Retinal pigment epithelial cell (primary cell): ENCODE data around the gene DLGAP5.

Experiments
- DNase-seq: peaks from one replicate; pipeline ENCODE4 v3.0.0-alpha.2; 2010; ENCODE audit warnings: low read depth
- H3K4me3 ChIP-seq: 2 replicates; pipeline ENCODE4 v1.5.1; 2011; ENCODE audit warnings: mild to moderate bottlenecking, low read length, control low read depth, moderate library complexity
- TF ChIP-seq, protein P1 (sequence below): conservative IDR thresholded peaks from 2 replicates; pipeline ENCODE4 v1.5.1; 2011; ENCODE audit warnings: low read depth, low read length, control low read depth, inconsistent platforms

DLGAP5 gene

DNA sequence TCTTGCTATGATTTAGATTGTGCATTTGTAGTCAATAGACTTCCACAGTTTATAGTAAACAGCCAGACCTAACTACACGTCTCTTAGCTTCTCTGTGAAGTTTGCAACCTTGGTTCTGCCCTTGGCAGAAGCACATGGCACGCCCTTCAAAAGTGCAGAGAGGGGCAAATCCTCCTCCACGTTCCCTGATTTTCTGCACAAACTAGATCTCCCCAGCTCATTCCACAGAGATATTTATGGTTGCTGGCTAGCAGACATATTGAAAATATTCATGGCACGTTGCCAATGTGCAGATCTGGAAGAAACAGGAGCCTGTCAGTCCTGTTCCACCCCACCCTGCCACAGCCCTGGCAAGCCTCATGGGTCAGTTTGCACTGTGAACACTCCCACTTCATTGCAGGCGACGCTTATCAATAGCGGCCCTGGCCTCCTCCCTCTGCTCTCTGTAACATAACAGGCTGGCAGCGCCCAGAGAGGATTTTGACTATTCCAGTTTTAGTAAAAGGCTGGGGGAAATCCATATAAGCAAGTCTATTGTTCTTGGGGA, 68.9 kb downstream of the DLGAP5 start:
- no peak overlapping the region for H3K4me3 ChIP-seq
- TF ChIP-seq, protein P1, sequence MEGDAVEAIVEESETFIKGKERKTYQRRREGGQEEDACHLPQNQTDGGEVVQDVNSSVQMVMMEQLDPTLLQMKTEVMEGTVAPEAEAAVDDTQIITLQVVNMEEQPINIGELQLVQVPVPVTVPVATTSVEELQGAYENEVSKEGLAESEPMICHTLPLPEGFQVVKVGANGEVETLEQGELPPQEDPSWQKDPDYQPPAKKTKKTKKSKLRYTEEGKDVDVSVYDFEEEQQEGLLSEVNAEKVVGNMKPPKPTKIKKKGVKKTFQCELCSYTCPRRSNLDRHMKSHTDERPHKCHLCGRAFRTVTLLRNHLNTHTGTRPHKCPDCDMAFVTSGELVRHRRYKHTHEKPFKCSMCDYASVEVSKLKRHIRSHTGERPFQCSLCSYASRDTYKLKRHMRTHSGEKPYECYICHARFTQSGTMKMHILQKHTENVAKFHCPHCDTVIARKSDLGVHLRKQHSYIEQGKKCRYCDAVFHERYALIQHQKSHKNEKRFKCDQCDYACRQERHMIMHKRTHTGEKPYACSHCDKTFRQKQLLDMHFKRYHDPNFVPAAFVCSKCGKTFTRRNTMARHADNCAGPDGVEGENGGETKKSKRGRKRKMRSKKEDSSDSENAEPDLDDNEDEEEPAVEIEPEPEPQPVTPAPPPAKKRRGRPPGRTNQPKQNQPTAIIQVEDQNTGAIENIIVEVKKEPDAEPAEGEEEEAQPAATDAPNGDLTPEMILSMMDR: no peak
- no peak for DNase-seq

DNA sequence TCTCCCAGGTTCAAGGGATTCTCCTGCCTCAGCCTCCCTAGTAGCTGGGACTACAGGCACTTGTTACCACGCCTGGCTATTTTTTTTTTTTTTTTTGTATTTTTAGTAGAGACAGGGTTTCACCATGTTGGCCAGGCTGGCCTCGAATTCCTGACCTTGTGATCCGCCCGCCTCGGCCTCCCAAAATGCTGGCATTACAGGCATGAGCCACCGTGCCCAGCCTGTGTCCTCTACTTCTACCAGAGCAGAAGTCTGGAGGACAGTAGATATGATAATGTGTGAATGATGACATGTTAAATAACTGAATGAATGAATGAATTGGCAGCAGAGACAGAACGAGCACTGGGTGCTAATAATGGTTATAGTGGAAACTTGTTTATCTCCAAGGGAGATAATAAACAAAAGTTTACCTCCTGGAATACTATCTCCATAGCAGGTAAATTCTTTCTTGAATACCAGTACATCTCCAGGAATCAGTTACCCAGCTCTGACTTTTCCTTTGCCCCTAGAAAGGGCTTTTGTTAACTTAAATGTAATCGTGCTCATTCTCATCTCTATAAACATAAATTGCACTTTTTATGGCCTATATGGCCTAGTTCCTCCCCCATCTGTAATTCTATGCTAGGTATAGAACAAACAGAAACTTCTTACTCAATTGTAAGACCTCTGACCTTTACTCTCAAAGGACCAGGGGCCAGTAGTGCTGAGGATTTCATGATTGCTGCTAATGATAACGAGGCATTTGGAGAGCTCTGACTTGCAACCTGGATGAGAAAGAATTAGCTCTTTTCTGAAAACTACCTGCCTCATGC, 69.6 kb downstream of the DLGAP5 start:
- no peak for DNase-seq
- no peak overlapping the region for H3K4me3 ChIP-seq
- TF ChIP-seq, protein P1: no peak

DNA sequence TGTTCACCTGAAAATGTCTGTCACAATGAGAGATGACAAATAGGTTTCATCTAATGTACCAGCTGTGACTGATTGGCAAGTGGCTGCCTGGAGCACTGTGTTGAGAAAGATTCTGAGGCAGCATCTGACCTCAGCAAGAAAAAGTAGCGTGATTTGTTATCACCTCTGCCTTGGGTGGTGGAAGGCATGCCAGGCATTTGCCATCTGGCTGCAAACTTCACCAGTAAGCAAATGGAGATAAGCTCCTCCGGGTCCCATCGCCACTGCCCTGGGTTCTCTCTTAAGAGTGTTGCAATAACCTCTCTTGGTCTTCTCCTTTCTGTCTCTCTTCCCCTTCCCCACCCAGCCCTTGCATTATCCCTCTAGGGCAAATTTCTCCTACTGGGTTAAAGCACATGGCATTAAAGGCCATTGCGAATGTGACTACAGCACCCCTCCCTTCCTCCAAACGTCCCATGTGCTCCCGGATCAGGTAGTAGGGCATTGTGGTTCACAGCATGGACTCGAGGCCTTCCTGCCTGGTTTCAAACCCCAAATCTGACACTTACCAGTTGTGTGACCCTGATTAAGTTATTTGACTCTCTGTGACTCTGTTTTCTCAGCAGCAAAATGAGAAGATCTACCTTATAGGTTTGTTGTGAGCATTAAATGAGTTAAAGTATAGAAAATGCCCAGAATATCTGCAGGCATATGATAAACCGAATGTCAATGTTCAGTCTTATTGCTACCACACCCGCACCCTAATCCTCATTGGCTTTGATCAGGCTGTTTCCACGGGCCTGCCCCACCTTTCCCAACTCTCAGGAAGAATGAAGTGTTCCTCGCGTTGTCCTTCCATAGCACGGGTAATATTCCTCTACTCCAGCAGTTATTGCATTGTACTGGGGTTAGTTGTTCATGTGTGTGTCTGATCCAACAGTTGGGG, 70.6 kb downstream of the DLGAP5 start:
- H3K4me3 ChIP-seq: no peak overlapping the region
- TF ChIP-seq, protein P1: no peak
- DNase-seq: no peak

DNA sequence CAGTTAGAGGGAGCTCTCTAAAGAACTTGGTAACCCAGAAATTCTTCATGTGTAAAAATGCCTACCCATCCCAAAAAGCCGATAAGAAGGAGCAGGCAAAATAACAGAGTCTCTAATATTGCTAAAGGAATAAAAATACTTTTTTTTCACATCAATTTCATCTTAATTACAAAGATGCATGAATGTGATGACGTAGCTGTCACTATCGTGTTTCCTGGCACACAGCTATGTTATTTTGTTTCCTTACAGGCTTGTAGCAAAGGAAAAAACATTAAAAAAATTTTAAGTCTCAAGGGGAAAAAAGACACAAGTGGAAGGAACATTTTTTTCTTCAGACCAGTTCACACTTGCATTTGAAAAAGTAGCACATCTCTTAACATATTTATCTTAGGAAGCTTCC, 72.6 kb downstream of the DLGAP5 start:
- TF ChIP-seq, protein P1: no peak
- no peak for DNase-seq
- no peak overlapping the region for H3K4me3 ChIP-seq

DNA sequence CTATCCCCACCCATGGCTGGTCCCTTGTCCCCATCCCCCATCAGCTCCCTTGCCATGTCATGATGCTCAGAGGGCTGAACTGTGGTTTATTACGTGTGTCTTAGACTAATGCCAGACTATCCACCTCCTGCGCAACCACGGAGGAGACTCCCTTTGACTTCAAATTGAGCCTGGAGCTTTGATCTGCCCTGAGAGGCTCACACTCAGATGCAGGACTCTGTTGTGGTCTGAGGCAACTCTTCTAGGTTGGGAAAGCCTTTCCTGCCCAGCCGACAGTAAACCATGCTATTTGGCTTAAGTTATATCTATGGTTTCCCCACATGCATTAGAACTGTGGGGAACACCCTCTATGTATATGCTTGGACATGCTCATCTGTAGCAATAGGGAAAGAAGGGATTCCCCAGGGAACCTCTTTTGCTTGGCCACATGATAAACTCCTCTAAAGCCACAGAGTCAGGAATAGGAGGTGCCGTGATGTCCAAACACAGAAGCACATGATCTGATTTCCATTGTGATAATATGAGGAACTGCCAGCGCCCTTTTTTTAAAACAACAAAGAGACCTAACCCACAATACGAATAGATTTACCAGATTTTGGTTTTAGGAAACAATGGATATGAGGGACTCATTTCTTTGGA, 73.5 kb downstream of the DLGAP5 start:
- no peak overlapping the region for H3K4me3 ChIP-seq
- TF ChIP-seq, protein P1: no peak
- DNase-seq: no peak

DNA sequence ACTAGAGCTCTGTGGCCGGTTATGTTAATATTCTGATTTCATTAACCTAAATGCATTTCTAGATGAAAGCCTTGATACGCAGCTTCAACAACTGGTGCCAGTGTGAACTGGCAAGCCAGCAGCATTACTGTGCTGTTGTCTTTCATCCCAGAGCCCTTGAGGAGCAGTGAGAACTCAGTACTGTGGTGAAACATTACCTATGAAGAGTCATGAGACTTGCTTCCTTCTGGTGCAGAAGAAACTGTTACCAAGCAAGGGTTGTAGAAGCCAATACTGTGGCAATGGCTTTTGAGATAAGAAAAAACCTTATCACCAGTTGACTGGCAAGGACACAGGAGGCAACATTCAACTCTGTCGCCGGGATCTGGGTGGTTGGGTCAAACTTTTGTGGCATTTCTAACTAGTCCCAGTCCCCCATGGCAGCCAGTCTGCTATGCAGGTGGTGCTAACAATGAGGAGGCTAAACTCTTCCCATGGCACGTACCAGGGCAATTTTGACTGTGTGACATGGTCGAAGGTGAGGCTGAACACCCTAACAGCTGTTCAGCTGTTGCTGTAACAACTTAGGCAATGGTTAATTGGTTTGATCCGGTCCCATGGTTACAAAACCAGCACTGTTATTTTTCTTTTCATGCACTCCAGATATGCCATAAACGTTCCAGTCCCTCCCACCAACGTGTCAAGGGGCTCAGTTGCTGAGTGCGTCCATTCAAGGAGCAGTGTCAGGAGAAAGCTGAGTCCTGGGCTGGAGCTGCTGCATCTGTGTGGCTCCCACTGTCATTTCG, 74.9 kb downstream of the DLGAP5 start:
- H3K4me3 ChIP-seq: no peak overlapping the region
- DNase-seq: no peak
- TF ChIP-seq, protein P1: no peak
